Activated gamma-delta T cell (primary cell): ENCODE data around the gene SYT15.
"Not testable (repeated sequence)": the region's sequence is repeated elsewhere in the genome, so short reads cannot be mapped to it uniquely, and the experiment has no call there.

Experiments used
- DNase-seq: peaks from one replicate; lab custom pipeline; 2025; lab: John Stamatoyannopoulos, UW
- total RNA-seq, 2 donors: gene quantifications; one replicate each; lab custom pipeline; 2026; lab: John Stamatoyannopoulos, UW

SYT15 gene
- 0 to 0.09 reads per million in 2 donors for total RNA-seq

- DNase-seq = not testable (repeated sequence)
Measured at GRCh38 chr10:46578474-46579178, at the start of gene SYT15. Gene SYT15 (plus strand): TSS chr10:46579128. CDS start chr10:46579169, 41 bp downstream.

DNA sequence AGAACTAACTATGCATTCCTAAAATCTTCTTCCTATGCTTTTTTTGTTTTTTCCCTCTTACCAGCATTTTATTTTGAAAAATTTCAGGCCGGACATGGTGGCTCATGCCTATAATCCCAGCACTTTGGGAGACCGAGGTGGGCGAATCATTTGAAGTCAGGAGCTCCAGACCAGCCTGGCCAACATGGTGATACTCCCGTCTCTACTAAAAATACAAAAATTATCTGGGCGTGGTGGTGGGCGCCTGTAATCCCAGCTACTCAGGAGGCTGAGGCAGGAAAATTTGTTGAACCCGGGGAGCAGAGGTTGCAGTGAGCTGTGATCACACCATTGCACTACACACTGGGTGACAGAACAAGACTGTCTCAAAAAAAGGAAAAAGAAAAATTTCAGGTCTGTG is 49.2 kb upstream of the SYT15 start:
- DNase-seq = not testable (repeated sequence)

DNA sequence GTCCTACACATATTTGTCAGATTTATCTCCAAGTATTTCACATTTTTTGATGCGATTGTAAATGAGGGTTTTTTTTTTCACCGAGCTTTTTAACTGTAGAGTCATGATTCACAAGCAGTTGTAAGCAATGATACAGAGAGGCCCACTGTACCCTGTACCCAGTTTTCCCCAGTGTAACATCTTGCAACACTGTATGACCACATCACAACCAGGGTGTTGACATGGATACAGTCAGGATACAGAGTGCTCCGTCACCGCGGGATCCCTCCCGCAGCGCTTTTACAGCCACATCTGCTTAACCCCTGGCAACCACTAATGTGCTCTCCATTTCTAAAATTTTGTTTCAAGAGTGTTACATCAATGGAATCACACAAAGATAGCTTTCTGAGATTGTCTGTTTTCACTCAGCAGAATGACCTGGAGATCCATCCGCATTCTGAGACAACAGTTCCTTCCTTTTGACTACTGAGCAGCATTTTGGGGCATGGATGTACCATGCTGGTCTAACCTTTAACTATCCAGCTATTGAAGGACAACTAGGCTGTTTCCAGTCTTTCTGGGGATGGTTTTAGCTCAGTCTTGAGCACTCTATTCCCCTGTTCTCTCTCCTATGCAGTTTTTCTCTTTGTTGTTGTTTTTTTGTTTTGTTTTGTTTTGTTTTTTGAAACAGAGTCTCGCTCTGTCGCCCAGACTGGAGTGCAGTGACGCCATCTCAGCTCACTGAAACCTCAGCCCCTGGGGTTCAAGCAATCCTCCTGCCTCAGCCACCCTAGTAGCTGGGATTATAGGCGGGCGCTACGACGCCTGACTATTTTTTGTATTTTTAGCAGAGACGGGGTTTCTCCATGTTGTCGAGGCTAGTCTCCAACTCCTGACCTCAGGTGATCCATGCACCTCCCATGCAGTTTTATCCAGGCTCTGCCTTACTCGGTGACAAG is 48.4 kb upstream of the SYT15 start:
- no peak for DNase-seq

DNA sequence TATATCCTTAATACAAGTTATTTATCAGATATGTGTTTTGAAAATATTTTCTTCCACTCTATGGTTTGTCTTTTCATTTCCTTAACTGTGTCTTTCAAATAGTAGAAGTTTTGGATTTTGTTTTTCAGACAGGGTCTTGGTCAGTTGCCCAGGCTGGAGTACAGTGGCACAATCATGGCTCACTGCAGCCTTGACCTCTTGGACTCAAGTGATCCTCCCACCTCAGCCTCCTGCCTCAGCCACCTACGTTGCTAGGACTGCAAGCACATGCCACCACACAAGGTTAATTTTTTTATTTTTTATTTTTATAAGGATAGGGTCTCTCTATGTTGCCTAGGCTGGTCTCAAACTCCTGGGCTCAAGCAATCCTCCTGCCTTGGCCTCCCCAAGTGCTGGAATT is 46.7 kb upstream of the SYT15 start:
- not testable (repeated sequence) for DNase-seq

GRCh38 chr10:46534828-46535524 is 44.0 kb upstream of the SYT15 start:
- no peak for DNase-seq

DNA sequence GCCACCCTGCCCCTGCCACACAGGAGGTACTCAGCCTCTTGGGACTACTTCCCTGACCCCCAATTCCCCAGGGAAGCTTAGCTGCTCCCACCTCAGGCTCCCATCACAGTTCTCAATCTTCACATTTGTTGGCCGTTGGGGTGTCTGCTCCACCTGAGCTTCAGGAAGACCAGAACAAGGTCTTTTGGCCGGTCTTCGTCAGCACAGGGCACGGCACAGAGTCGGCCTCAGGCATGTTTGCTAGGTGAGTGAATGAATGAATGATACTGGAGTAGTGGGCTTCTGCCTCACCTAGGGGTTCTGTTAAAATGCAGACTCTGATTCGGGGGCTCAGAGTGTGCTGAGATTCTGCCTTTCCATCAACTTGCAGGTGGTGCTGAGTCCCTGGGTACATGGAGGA is 42.8 kb upstream of the SYT15 start:
- no peak for DNase-seq

GRCh38 chr10:46536781-46537180 is 42.1 kb upstream of the SYT15 start:
- DNase-seq = no peak

- no peak for DNase-seq
Measured at GRCh38 chr10:46537309-46537708, 41.6 kb upstream of the SYT15 start.

- DNase-seq = no peak
Measured at GRCh38 chr10:46538155-46538554, 40.8 kb upstream of the SYT15 start.

GRCh38 chr10:46538717-46539426 is 40.1 kb upstream of the SYT15 start:
- DNase-seq = no peak

GRCh38 chr10:46539596-46540411 is 39.1 kb upstream of the SYT15 start:
- DNase-seq = no peak

DNA sequence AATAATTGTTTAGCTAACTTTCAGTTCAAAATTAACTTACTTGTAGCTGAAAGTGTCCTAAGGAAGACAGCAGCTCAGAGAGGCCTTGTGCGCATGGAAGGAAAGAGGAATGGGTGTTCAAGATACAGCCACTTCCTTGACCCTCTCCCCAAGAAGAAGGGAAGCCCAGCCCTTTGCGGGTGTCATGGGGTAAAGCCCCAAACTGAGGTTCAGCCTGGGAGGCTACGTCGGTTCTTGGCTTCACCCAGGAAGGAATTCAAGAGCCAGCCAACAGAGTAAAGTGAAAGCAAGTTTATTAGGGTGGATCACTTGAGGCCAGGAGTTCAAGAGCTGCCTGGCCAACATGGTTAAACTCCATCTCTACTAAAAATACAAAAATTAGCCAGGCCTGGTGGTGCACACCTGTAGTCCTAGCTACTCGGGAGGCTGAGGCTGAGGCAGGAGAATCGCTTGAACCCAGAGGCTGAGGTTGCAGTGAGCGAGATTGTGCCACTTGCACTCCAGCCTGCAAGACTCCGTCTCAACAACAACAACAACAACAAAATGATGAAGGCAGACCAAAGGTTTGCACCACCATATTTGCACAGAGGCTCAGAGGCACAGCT is 38.4 kb upstream of the SYT15 start:
- no peak for DNase-seq

DNA sequence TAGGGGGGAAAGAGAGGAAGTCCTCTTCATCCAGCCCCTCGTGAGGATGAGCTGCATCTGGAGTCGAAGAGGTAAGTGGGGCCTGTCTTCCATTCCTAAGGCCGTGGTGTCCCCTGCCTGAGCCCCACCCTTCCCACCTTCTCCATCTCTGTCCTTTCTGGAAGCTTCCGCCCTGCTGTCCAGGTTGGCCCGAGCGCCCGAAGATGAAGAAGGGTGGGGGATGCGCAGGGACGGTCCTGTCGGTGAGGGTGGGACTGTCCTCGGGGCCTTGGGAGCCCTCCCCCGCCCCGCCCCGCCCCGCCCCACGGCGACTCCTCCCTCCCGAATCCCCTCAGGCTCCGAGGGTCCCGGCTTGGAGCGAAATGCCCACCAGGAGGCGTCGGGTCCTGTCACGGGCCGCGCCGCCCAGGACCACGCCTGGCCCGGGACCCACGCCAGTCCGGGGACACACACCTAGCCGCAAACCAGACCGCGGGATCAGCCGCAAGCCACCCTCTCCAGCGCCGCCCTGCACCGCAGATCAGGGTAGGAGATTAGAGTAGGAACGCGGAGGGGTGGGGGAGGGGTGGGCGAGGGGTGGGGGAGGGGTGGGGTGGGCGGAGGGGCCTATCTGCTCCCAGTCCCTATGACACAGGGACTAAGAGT is 37.8 kb upstream of the SYT15 start:
- no peak for DNase-seq

- no peak for DNase-seq
Measured at GRCh38 chr10:46541735-46542566, 37.0 kb upstream of the SYT15 start.

DNA sequence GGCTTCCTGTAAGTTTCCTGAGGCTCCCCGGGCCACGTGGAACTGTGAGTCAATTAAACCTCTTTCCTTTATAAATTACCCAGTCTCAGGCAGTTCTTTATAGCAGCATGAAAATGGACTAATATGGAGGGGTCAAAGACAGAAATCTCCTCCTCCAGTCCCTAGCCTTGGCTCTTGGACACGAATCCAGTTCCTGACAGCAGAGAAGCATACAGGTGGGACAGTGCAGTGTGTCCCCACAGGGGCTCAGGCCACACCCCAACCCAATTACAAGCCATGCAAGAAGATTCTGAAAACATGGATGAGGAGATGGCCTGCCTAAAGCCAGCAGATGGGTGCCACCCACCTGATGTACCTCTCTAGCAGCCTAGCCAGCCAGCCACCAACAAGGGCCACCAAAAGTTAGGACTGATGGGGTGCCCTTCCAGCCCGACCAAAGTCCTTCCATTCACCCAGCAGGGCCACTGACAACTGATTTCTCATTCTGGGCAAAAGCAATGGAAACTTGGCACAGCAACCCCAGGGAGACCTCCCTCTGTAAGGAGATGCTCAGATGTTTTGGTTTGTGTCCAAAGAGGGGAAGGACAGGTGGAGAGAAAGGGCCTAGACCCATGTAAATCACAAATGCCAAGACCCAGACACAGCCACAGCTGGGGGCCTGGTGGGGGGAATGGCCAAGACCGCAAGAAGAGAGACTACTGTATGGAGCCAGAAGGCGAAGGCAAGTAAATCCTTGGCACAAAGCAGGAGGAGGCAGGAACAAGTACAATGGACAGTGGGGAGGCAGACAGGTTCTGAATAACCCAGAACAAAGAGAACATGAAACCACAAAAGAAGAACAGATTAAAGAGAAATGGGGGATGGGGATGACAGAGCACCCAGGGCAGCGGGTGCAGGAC is 36.1 kb upstream of the SYT15 start:
- no peak for DNase-seq

DNA sequence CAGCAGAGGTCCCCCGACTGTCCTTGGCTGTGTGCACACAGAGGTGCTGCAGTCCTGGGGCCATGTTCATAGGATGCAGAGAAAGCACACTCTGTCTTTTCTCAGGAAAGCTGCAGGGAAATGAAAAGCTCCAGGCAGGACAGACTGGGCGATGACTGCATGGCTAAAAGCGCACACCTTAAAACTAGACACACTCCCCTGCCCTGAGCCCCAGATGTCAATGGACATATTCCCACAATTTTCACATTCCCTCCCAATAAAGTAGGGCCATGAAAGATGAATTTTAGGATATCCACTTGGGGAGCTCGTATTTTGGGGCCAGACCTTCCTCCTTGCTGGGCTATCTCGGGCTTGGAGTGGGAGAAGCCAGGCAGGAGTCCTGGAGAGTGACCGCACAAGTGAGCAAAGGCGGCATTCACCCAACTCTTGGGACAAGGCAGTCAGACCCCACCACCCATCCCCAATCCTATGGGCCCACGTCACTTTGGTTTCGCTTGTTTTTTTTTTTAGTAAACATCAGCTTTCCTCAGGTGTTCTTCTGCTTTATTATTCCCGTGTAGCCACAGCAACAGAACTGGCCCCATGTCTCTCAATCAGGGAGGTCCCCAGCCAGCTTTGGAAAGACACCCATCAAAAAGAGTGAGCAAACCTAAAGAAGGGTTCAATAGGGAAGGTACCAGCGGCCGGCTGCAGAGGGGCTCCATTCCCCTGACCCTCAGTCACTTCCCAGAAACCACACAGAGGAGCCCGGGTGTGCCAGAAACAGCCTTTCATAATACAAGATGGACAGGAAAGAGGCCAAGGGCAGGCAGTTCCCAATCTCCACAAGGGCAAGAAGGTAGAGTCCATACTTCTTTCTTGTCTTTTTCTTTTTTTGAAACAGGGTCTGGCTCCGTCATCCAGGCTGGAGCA is 35.2 kb upstream of the SYT15 start:
- DNase-seq = no peak
